NCI-H1436 treated with DMSO at 0.1 percent for 48 hours (cell line): ENCODE data around the gene GUCA2B.

ENCODE experiments used
- DNase-seq: peaks from one replicate; lab custom pipeline; 2025; lab: John Stamatoyannopoulos, UW

Gene GUCA2B

DNA sequence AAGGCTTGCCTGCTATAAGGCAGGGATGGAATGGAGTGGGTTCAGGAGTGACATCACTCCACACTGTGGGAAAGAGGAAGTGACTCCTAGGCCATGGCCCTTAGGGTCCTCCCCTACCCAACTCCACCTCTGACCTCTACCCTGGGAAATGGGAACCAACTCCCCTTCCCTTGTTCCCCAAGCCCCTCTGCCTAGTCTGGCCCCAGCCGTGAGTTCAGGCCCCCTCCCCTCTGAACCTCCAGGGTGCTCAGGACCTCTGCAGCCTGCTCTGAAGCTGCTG is 15.1 kb downstream of the GUCA2B start:
- no peak for DNase-seq

DNA sequence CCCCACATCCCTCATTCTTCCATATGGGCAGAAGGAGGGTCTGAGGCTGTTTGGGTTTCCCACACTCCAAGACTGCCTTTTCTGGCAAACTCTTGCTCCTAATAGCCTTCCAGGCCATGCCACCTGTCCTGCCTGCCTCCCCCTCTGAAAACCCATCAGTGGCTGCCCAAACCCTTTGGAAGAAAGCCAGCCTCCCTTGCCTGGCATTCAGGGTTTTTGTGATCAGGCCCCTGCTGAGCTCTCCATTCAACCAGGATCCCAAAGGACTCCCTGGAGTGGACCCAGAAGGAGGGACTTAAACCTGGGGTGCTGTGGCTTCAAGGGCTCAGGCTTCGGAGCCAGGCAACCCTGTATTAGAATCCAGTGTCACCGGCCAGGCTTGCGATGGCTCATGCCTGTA is 15.6 kb downstream of the GUCA2B start:
- no peak for DNase-seq

DNA sequence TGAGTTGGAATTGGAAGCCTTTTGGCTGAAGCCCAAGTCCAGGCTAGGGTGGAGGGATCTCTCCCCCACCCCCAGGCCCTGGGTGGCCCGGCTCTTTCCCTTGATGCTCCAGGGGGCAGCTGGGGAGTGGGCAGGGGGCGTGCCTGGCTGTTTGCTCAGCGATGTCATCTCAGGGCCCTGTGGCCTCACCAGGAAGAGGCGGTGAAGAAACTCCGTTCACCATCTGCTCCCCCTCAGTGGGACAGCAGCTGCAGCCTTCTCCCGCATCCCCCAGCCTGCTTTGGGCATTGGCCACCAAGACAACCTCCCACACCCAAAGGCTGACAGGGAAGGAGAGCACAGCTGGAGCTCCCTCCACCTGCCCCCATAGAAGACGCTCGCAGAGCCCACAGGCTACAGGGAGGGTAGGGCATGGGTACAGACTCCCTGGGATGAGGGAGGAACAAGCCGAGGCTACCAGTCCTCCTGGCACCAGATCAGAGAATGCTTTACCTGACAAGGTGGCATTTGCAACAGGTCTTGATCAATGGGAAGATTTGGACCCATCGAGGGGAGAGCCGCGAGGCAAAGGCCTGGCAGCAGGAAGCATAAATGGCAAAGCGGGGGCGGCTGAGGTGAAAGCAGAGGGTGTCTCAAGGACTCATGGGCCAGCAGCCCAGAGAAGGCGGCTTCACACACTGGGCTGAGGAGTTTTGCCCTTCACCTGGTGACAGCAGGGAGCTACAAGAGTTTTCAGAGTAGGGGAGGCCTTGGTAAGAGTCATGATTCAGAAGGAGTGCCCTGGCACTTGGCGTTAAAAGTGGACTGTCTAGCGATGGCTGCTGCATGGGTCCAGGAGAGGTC is 17.8 kb downstream of the GUCA2B start:
- DNase-seq = no peak

DNA sequence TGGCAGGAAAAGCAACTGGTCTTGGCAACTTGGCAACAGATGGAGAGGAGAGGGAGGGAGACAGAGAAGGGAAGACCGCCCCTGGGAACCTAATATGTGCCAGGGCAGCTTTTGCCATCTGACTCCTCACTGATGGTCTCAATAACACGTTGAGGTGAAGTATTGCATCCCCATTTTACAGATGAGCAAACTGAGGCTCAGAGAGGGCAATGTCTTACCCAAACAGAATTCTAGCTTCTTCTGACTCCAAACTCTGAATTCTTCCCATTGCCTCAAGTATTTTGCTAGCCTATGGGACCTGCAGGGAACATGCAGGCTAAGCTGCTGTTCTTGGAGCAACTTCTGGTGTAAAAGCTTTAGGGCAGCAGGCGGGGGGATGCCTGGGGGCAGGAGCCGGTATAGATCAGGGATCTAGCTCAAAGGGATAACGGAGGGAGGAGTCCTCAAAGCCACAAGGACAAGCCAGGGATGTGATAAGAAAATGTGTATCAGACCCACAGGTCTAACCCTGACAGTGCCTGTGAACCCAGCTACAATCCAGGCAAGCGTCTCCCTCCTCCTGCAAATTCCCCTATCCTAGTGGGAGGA is 18.6 kb downstream of the GUCA2B start:
- DNase-seq = no peak

DNA sequence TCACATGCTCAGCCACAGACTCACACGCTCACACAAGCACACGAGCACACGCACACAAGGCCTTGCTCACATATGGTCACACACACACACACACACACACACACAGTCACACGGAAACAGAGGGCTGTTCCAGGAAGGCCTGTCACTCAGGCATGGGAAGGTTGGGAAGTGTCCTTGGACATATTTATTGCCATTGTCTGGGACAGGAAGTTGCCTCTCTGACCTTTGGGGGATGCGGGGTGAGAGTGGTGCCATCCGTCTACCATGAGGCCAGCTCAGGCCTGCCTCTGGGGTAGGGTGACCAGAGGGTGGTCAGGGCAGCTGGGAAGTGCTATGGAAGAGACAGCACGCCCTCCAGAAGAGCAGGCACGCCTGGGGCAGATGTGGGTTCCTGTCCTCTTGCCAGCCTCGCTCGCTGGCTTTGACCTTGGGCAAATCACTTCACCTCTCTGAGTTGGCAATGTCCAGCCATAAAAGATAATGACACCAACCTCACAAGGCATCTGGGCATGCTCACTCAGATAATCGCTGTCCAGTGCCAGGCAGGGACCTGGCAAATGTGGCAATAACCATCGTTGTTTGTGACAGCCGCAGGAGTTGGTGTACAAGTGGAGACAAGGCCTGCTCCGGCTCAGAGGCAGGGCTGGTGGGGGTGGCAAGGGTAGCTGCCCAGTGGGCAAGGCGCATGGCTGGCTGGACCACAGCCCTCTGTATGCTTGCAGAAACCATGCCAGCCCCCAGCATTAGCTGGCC is 19.3 kb downstream of the GUCA2B start:
- DNase-seq = no peak

DNA sequence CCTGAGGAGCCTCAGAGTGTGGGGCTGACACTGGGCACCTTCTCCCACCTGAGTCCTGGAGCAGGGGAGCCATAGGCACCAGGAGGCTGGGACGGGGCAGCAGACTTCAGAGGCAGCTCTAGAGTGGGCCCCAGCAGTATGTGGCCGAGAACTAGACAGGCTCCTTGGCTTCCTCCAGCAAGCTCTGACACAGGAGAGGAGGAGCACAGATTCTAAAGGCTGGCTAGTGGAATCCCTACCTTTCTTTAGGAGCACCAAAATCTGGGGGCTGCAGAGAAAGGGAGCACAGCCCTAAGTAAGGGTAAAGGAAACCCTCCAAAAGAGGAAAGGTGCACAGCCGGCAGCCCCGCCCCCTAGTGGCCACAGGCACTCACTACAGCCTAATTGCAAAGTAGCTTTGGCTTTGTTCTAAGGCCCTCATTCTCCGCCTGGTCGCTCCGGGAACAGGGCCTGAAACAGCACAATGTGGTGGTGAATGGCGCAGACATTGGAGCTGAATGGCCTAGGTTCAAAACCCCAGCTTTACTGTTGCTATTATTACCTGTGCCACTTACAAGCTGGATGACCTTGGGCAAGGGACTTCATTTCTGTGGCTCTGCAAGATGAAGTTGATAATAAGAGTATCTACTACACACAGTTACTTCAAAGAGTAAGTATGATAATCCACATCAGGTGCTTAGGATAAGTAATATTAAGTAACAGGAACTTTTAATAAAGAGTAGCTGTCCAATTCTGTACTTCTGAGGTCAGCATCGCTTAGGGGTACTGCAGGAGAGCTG is 20.1 kb downstream of the GUCA2B start:
- no peak for DNase-seq

DNA sequence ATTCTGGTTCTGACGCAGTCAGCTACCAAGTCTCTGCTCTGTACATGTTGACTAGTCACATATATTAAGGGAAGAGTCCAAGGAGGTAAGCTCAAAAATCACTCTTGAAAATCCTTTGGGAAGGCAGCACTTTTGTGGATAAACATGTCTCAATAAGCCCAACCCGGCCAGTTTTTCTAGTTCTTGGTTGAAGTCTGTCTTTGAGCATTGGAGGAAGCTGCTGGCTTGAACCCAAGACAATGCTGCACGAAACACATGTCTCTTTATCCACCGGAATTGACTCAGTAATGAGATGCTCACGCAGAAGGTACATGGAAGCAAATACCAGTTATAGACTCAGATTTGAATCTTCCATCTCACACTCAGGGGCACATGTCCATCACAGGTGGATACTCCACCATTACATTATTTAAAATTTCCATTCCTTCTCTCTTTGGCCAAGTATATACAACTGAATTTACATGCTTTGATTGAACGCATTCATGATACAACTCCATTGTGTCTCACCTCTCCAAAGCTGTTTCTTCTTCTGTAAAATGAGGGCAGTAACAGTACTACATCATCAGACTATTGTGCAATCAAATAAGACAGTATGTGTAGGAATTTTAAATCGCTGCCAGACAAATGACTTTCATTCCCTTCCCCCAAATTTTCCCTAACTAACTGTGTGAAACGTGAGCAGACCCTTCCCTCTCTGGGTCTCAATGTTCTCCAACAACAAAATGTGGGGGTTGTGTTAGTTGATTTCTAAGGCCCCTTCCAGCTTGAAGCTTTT is 20.9 kb downstream of the GUCA2B start:
- DNase-seq = no peak

DNA sequence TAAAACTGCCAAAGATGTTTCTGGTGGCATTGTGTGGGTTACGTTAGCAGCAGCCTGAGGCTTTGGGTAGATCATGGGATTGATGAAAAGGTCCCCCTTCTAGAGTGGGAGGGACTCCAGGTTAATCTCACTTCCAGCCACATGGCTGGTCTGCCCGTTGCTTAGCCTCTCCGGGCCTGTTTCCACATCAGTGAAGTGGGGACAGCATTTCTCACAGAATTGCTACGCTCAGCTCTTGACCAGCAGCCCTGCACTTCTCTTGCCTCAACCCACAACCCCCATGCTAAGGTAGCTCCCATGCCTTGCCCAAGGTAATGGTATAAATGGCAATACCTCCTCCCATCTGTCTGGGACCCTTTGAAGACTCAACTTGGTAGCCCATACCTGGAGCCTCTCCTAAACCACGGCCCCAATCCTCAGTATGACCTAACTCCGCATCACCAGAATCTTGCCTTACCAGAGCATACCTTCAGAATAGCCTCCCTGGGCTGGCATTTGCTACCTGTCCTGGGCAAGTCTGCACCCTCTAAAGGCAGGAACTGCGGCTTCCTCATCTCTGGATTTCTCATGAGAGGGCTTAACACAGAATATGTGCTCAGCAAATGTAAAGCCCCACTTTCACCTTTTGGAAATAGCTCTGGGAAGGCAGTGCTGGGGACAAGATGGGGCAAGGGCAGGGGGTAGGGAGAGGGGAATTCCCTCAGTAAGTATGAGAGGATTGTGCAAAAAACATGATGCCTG is 22.3 kb downstream of the GUCA2B start:
- no peak for DNase-seq

DNA sequence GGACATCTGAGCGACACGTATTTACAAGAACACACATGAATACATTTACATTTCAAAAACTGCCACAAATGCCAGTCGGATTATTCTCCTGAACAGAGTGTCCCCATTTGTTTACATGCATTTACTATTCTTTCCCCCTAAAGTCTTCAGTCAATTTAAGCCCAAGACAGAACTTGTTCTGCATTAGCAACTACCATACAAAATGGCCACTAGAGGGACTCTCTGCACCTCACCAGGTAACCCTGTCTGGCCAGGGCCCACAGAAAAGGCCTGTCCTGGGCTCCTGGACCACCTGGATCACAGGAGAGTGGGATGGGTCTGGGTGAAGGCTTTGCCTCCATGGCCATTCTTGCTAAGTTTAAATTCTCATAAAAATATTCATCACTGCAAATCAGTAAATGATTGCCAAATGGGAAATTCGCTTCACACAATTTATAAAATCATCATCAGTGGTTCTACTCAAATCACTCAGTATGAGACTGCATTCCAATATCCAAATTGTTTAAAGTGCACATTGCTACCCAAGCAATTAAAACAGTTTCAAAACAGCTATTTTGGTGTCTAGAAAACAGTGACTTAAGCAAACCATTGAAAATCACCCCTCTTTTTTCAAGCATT is 23.8 kb downstream of the GUCA2B start:
- DNase-seq = no peak

DNA sequence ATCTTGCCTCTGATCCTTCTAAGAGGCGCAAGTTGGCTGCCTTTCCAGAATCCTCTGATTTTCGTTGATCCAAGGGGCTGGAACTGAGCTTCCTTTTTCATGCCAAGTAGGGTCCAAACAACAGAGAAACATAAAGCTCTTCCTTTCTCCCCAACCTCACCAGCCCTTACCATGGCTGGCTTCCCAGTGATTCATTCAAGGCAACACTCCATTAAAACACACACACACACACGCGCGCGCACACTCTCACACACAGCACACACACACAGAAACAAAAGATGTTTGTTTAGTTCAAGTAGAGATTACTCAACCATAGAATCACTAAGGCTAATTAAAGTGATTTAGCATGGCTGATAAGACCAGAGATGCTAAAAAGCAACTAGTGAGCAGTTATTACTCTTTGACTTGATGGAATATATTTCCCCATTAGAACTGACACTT is 24.4 kb downstream of the GUCA2B start:
- no peak for DNase-seq

DNA sequence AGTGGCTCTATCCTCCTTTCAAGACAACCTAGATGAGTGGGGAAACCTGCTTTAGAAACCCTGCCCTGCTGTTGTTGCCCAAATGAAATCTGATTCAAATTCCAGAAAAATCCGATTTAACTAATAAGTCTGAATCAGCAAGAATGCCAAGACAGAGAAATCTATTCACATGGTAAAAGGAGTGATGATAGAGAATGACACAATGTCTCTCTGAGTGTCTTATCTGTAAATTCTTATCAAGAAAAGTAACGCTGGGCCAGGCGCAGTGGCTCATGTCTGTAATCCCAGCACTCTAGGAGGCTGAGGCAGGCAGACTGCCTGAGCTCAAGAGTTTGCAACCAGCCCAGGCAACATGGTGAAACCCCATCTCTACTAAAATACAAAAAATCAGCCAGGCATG is 25.0 kb downstream of the GUCA2B start:
- DNase-seq = no peak

DNA sequence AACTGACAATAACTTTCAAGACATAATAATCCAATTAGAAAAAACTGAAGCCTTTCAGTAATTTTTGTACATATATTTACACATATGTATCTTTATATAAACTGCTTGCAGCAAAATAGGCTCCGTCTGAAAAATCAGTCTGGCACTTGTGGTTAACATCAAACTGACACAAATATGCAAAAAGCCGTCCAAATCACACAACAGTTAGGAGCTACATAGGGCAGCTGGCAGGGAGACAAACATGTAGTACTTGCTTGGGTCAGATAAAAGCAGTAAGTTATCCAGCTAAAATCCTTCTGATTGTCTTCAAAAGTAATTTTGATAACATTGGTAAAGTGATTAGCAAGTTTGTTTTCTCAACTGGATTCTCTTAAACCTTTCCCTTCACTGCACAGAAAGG is 26.1 kb downstream of the GUCA2B start:
- DNase-seq = no peak

DNA sequence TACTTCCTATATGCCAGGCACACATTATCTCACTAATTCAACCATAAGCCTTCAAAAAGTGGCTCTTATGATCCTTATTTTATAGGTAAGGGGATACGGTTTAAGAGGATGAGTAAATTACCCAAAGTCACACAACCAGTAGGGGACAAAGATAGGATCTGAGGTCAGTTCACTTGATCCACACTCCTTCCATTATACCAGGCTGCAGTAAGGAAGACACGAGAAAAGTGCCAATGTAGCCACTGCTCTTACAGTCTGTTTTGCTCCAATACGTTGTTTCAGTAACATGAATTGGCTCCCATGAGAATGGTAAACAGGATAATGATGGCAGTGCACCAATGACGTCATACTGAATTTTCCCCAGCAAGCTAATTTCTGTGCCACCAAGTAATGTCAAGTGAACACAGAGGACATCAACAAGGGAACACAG is 26.7 kb downstream of the GUCA2B start:
- DNase-seq = no peak

DNA sequence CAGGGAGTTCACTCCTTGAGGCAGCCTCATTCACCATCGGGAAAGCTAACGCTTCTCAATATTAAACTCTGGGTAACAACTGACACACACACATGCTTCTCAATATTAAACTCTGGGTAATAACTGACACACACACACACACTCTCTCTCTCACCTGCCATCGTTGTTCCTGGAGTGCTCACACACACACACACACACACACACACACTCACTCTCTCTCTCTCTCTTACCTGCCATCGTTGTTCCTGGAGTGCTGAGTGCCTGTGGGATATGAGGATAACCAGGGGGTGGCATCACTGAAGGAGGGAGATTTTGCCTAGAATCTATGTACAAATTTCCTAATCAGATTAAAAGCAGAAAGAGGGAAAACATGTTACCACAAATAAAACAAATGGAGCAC is 28.5 kb downstream of the GUCA2B start:
- no peak for DNase-seq

DNA sequence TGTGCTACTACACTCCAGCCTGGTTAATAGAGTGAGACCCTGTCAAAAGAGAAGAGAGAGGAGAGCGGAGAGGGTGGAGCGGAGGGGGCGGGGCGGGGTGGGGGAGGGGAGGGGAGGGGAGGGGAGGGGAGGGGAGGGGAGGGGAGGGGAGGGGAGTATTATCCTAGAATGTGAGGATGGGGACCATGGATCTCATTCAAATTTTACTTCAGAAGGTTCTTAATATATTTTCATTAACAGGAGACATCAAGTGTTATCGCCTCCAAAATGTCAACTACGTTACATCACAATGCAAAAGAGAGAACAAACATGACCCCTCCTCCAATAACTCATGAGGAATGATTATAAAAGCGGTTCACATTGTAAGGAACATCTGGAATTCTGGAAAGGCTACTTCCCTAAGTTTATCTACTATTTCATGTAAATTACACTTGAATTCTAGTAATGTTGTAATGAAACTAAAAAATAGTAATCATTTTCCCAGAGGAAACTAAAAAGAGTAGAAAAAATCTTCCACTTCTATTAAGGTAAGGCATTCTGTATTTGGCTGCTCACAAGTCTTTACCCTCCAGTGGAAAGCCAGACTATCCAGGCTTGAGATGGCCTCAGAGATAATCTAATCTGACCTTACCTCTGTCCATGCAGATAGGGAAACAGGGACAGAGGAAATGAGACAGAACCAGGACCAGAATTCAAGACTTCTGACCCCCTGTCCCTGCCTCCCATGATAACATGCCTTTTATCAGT is 30.2 kb downstream of the GUCA2B start:
- no peak for DNase-seq

DNA sequence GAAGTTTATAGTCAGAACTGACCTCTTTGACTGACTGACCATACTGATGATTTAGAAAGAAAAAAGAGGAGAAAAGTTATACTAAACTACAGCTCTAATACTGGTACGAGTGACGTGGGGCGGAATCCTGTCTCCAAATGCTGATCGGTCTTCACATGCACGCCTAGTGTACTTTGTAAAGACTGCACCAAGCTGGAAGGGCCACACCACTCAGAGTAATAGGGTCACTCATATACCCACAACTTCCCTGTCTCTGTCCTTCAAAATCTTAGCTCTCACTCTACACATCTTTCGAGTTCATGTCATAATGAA is 30.7 kb downstream of the GUCA2B start:
- no peak for DNase-seq

DNA sequence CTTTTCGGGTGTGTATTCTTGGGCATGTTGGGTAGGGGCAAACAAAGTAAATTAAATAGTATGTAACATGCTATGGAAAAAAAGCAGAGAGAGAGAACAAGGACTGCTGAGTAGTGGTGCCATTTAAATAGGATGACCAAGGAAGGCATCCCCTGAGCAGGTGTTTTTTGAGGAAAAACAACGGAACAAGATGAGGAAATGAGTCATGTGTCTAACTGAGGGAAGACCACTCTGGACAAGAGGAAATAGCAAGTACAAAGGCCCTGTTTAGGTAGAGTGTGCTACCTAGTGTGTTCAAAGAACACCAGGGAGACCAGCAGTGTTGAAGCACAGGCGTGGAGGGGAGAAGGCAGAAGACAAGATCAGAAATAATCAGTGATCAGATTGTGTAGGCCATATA is 31.4 kb downstream of the GUCA2B start:
- no peak for DNase-seq

DNA sequence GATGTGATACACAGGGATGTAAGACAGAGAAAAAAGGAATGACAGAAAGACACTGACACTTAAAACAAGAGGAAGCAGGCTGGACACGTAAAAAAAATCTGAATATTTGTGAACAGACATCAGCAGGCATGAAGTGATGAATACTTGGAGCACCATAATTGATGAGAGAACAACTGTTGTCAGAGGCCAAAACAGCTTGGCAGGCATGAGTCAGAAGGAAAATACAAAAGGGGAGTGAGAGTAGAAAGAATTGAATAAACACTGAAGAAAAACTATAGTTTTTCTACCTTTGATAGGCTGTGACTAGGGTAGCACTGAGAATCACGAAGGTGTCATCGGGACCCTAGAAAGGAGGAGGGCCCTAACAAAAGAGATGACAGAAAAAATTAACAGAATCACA is 32.9 kb downstream of the GUCA2B start:
- DNase-seq = no peak

DNA sequence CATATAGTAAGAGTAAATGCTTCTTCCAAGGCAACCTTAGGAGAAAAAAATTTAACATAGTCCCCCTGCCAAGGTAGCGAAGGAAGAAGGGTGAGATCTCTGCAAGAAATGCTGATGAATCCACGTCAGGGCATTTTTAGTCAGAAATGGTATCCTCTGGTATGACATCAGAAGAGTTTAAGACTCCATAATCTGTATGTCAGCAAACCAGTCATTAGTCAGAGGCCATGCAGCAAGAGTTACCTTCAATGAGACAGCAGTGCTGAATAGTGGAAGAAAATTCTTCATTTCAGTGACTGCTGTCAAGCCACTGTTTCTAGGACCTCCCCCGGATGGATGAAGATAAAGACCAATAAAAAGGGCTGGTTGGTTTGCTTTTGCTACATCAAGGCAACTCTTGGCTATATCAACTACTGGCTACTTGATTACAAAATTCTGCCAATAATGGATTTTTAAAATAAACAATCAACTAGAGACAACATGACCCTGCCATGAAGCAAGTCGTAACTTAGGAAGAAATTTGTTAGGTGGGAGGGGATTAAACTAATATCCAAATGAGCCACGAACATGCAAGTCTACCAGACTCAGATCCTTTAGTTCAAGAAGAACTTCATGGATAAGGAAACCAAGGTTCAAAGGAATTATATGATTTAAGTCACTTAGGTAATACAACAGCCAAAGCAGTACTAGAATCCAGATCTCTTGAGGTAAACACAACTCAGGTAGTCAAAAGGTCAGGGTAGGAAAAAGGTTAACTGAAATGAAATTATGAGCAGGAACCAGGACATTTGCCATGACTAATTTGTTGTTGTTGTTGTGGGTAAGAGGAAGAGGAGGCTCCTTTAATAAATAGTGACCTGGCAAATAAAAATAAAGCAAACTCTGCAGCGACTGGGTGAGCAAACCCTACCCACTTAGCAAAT is 37.0 kb downstream of the GUCA2B start:
- no peak for DNase-seq
